Kidney (tissue), 14 donors: ENCODE results near the gene GINS3. TPM values are rescaled to one million over a fixed set of nuclear protein-coding genes. Genes with fewer than 3 reads are reported as not detected.
"Not testable (repeated sequence)": the region's sequence is repeated elsewhere in the genome, so short reads cannot be mapped to it uniquely, and the experiment has no call there.

Source experiments
- DNase-seq, 5 donors: peaks; one replicate each; pipeline ENCODE4 v3.0.0-alpha.2; 2013 to 2020
- FAIRE-seq: peaks from 2 replicates; lab custom pipeline; 2012; peaks lifted over from hg19 to GRCh38; lab: Jason Lieb, UNC
- H3K27ac ChIP-seq, 2 donors: one replicate each; pipeline ENCODE4 v1.7.0; 2013; ENCODE audit warnings: low read depth in 2 of 2, low read length in 2 of 2, inconsistent platforms in 1 of 2
- H3K27me3 ChIP-seq: one replicate; pipeline ENCODE4 v1.7.1; 2013; ENCODE audit warnings: low read length, inconsistent platforms; ENCODE audit not compliant: control insufficient read depth, insufficient read depth
- H3K36me3 ChIP-seq, 3 donors: one replicate each; pipeline versions ENCODE4 v1.7.0 to v1.7.1; 2013; ENCODE audit warnings: low read length in 3 of 3, control low read depth in 1 of 3, inconsistent platforms in 1 of 3; ENCODE audit not compliant: insufficient read depth in 3 of 3, control insufficient read depth in 2 of 3
- H3K4me1 ChIP-seq, 3 donors: one replicate each; pipeline versions ENCODE4 v1.7.0 to v1.7.1; 2013; ENCODE audit warnings: low read length in 3 of 3, inconsistent platforms in 1 of 3, low read depth in 1 of 3; ENCODE audit not compliant: control insufficient read depth in 2 of 3, insufficient read depth in 2 of 3
- H3K4me3 ChIP-seq, 3 donors: one replicate each; pipeline versions ENCODE4 v1.7.0 to v1.8.1; 2013; ENCODE audit warnings: low read length in 3 of 3, control low read depth in 1 of 3, inconsistent platforms in 1 of 3
- H3K9ac ChIP-seq, 3 donors: one replicate each; pipeline versions ENCODE4 v1.7.0 to v1.7.1; 2013; ENCODE audit warnings: low read length in 3 of 3, control low read depth in 1 of 3, inconsistent platforms in 1 of 3
- H3K9me3 ChIP-seq, 3 donors: one replicate each; pipeline versions ENCODE4 v1.7.0 to v1.7.1; 2013; ENCODE audit warnings: low read length in 3 of 3, control low read depth in 1 of 3, inconsistent platforms in 1 of 3; ENCODE audit not compliant: control insufficient read depth in 2 of 3, insufficient read depth in 1 of 3
- intact Hi-C: fragments of 100-400 bp; cut with DNase I; formaldehyde crosslinking; loops from one replicate; pipeline ENCODE4 v1.11.1; 2022
- polyA plus RNA-seq: library from polyadenylated mRNA; stranded (reverse); fragments of 350-450 nt; fragmentation: Illumina TruSeq; extraction: RNeasy Lipid Tissue Mini Kit (QIAGEN cat#74804); gene quantifications from one replicate; pipeline ENCODE4 v1.2.3, GENCODE V29; 2014; ENCODE audit warnings: low read depth, low replicate concordance; ENCODE audit not compliant: insufficient read depth
- total RNA-seq: library from RNA; stranded (reverse); fragmentation: NEBNext Ultra II Directional; extraction: Animal tissue kit (Norgen Biotek cat#: 25700); gene quantifications from one replicate; pipeline ENCODE4 v1.2.1, GENCODE V29; 2021
- TF ChIP-seq, protein P1 (sequence below): IDR thresholded peaks from 3 replicates; pipeline ENCODE4 v1.5.1; 2012; ENCODE audit warnings: mild to moderate bottlenecking, moderate library complexity, borderline replicate concordance; ENCODE audit not compliant: insufficient read depth; ENCODE audit errors: extremely low read depth
- donor health status: control.
- donor health status: control.
- donor health status: control.
- donor health status: control.
- donor health status: control.
- donor health status: DM: yes; HTN: yes; CAD: no.
- donor health status: Normal renal cell carcinoma (clear cell type).

The GINS3 gene
- total and polyA plus RNA-seq, 2 donors from 2014 or later, result 2.4 to 2.6 TPM

DNA sequence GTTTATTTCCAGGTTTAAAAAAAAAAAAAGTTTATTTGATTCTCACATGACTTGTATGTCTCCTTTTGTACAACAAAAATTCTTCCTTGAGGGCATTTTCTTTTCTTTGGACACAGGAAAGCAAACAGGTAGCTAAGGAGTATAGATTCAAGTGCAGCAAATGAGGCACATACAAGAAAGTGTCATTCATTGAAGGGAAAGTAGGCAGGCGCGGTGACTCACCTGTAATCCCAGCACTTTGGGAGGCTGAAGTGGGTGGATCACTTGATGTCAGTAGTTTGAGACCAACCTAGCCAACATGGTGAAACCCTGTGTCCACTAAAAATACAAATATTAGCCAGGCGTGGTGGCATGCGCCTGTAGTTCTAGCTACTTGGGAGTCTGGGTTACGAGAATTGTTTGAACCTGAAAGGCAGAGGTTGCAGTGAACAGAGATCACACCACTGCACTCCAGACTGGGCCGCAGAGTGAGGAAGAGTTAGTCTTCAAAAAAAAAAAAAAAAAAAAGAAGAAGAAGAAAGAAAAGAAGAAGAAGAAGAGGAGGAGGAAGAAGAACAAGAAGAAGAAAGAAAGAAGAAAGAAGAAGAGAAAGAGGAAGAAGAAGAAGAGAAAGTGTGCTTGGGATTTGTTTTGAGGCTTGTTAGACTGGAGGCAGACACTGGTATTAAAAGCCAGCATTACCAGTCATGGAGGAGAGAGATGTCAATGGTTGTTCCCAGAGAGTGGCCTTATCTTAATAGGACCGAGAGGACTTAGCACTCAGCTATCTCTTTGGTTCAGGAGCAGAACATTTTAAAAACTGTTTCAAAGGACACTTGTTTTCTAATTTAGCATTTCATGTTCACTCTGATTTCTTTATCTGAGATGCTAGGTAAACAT lies 19.7 kb downstream of the GINS3 start:
- DNase-seq (no peak), FAIRE-seq (no peak)
- Histone ChIP-seq H3K36me3 (no peaks in the 10 kb centered on the region), H3K4me3 (no peak overlapping the region), H3K9ac (no peak overlapping the region), H3K27ac (no peak overlapping the region), H3K27me3 (no peaks in the 10 kb centered on the region), H3K9me3 (no peaks in the 10 kb centered on the region), H3K4me1 (no peaks in the 10 kb centered on the region)
- intact Hi-C loops, result no loop called here
- TF ChIP-seq, protein P1, sequence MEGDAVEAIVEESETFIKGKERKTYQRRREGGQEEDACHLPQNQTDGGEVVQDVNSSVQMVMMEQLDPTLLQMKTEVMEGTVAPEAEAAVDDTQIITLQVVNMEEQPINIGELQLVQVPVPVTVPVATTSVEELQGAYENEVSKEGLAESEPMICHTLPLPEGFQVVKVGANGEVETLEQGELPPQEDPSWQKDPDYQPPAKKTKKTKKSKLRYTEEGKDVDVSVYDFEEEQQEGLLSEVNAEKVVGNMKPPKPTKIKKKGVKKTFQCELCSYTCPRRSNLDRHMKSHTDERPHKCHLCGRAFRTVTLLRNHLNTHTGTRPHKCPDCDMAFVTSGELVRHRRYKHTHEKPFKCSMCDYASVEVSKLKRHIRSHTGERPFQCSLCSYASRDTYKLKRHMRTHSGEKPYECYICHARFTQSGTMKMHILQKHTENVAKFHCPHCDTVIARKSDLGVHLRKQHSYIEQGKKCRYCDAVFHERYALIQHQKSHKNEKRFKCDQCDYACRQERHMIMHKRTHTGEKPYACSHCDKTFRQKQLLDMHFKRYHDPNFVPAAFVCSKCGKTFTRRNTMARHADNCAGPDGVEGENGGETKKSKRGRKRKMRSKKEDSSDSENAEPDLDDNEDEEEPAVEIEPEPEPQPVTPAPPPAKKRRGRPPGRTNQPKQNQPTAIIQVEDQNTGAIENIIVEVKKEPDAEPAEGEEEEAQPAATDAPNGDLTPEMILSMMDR, result no peak

DNA sequence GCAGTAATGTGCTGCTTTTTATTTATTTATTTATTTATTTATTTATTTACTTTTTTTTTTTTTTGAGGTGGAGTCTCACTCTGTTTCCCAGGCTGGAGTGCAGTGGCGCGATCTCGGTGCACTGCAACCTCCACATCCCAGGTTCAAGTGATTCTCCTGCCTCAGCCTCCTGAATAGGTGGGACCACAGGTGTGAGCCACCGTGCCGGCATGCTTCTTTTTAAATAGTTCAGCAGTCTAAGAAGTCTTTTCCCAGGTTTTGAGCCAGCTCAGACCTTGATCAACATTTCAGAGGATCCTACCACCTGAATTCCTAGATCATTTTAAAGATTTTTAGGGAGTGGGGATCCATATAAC lies 20.3 kb downstream of the GINS3 start:
- FAIRE-seq, H3K4me3 ChIP-seq, H3K4me1 ChIP-seq, H3K9me3 ChIP-seq, DNase-seq, intact Hi-C loops, H3K36me3 ChIP-seq, H3K27me3 ChIP-seq, H3K27ac ChIP-seq, H3K9ac ChIP-seq: not testable (repeated sequence)

DNA sequence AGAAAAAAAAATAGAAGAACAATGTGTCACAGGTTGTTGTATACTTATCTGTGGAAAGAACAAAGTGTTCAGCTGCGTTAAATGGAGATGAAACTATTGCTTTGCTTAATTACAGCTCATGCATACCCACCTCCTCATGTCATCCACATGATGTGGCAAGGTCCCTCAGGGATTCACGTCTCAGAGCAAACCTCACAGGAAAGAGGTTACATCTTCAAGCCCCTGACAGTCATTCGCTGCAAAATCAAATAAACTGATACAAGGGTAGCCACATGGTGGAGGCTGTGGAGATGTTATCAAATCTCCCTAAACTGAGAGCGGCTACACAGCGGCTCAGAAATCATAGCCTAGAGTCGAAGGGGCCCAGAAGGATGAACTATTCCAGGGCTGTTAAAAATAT lies 21.1 kb downstream of the GINS3 start:
- TF ChIP-seq, protein P1, result no peak
- no peak overlapping the region for H3K9ac ChIP-seq
- FAIRE-seq, result no peak
- no peak for DNase-seq
- no peaks in the 10 kb centered on the region for H3K36me3 ChIP-seq
- no peaks in the 10 kb centered on the region for H3K9me3 ChIP-seq
- intact Hi-C loops, result no loop called here
- H3K4me3 ChIP-seq, result no peak overlapping the region
- no peaks in the 10 kb centered on the region for H3K27me3 ChIP-seq
- no peak overlapping the region for H3K27ac ChIP-seq
- no peaks in the 10 kb centered on the region for H3K4me1 ChIP-seq

DNA sequence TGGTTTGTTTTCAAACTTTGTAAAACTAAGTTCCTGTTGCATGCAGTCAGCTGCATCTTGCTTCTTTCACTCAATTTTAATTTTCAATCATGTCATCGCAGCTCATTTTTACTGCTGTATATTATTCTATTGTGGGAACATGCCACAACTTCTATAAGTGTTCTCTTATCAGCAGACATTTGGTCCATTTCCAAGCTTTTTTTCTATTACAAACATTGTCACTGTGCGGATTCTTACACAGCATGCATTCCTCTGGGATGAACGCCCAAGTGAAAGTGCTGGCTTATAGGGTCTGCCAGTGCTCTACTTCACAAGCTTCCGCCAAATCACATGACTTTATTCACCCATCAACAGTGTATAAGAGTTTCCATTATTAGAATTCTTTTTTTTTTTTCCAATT lies 22.7 kb downstream of the GINS3 start:
- Histone ChIP-seq H3K4me1 (no peaks in the 10 kb centered on the region), H3K36me3 (no peaks in the 10 kb centered on the region), H3K27me3 (no peaks in the 10 kb centered on the region), H3K27ac (no peak overlapping the region), H3K9me3 (no peaks in the 10 kb centered on the region), H3K4me3 (no peak overlapping the region), H3K9ac (no peak overlapping the region)
- intact Hi-C loops, result no loop called here
- TF ChIP-seq, protein P1, result no peak
- DNase-seq (no peak), FAIRE-seq (no peak)

DNA sequence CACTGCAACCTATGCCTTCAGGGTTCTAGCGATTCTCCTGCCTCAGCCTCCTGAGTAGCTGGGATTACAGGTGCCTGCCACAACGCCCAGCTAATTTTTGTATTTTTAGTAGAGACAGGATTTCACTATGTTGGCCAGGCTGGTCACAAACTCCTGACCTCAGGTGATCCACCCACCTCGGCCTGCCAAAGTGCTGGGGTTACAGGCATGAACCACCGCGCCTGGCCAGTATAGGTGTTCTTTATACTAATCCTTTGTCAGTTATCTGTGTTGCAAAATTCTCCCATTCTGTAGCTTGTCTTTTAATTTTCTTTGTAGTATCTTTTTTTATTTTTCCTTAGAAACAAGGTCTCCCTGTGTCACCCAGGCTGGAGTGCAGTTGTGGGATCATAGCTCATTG lies 23.7 kb downstream of the GINS3 start:
- not testable (repeated sequence) for FAIRE-seq, H3K36me3 ChIP-seq

More for the DNA sequence above, 23.7 kb downstream of the GINS3 start:
- H3K27ac ChIP-seq, H3K9ac ChIP-seq, intact Hi-C loops, H3K9me3 ChIP-seq, H3K27me3 ChIP-seq, H3K4me1 ChIP-seq, DNase-seq, H3K4me3 ChIP-seq: not testable (repeated sequence)
